SK-N-SH (cell line): ENCODE results near the gene LAPTM4A. TPM values are rescaled to one million over a fixed set of nuclear protein-coding genes. Genes with fewer than 3 reads are reported as not detected.

Experiments used
- CTCF ChIA-PET: fragments of 300-600, 350-600 bp; formaldehyde crosslinking; extraction: SDS; loops from one replicate; lab custom pipeline; 2021; lab: Yijun Ruan, JAX
- POLR2A ChIA-PET: fragments of 350-600 bp; sonication (Branson Sonifier 250); formaldehyde crosslinking; extraction: SDS; loops from one replicate; lab custom pipeline; 2020; ENCODE audit warnings: antibody characterized with exemption, inconsistent platforms; lab: Yijun Ruan, JAX
- DNase-seq: peaks from one replicate; pipeline ENCODE4 v3.0.0; 2012
- H2AFZ ChIP-seq: fragments of 200-600 bp; sonication (generic); 2 replicates; pipeline ENCODE4 v1.8.1; 2016; ENCODE audit warnings: antibody characterized with exemption, mild to moderate bottlenecking, low read depth
- H3F3A ChIP-seq: fragments of 200-600 bp; sonication (generic); replicated peaks from 2 replicates; pipeline ENCODE3; 2016; ENCODE audit warnings: antibody characterized with exemption, mild to moderate bottlenecking; ENCODE audit not compliant: insufficient read depth
- H3K27ac ChIP-seq, 2 experiments: fragments of 200-500 bp in 1 of 2; fragments of 200-600 bp in 1 of 2; sonication (Bioruptor generic) in 1 of 2; sonication (generic), shearing (Covaris generic) in 1 of 2; 2 replicates each; pipeline versions ENCODE4 v1.5.1 to v1.6.1; 2014 to 2016; ENCODE audit warnings: low read depth in 2 of 2, inconsistent platforms in 1 of 2, low read length in 1 of 2, mild to moderate bottlenecking in 1 of 2, mixed read lengths in 1 of 2
- H3K27me3 ChIP-seq: fragments of 200-600 bp; sonication (generic), shearing (Covaris generic); 2 replicates; pipeline ENCODE4 v1.6.1; 2016; ENCODE audit warnings: mixed run types; ENCODE audit not compliant: insufficient read depth
- H3K36me3 ChIP-seq, 2 experiments: fragments of 200-500 bp in 1 of 2; fragments of 200-600 bp in 1 of 2; sonication (Bioruptor generic) in 1 of 2; sonication (generic) in 1 of 2; replicated peaks in 1 of 2; 2 replicates each; pipeline versions ENCODE3 to v1.5.1; 2014 to 2016; ENCODE audit warnings: low read length in 1 of 2, mild to moderate bottlenecking in 1 of 2; ENCODE audit not compliant: insufficient read depth in 2 of 2, control insufficient read depth in 1 of 2
- H3K4me1 ChIP-seq, 2 experiments: fragments of 200-500 bp in 1 of 2; fragments of 200-600 bp in 1 of 2; sonication (Bioruptor generic) in 1 of 2; sonication (generic), shearing (Covaris generic) in 1 of 2; 2 replicates each; pipeline versions ENCODE4 v1.5.1 to v1.6.1; 2014 to 2016; ENCODE audit warnings: low read depth in 1 of 2, low read length in 1 of 2, mixed run types in 1 of 2; ENCODE audit not compliant: insufficient read depth in 2 of 2, control insufficient read depth in 1 of 2
- H3K4me2 ChIP-seq: fragments of 200-600 bp; sonication (generic), shearing (Covaris generic); 2 replicates; pipeline ENCODE4 v1.6.1; 2017; ENCODE audit warnings: mixed run types
- H3K4me3 ChIP-seq, 2 experiments: fragments of 200-500 bp in 1 of 2; fragments of 200-600 bp in 1 of 2; sonication (Bioruptor generic) in 1 of 2; sonication (generic), shearing (Covaris generic) in 1 of 2; 2 replicates each; pipeline versions ENCODE4 v1.5.1 to v1.8.1; 2014 to 2016; ENCODE audit warnings: low read depth in 2 of 2, inconsistent platforms in 1 of 2, low read length in 1 of 2, mild to moderate bottlenecking in 1 of 2, mixed read lengths in 1 of 2, moderate library complexity in 1 of 2
- H3K79me2 ChIP-seq: fragments of 200-600 bp; sonication (generic); 2 replicates; pipeline ENCODE4 v1.8.1; 2017; ENCODE audit warnings: mild to moderate bottlenecking; ENCODE audit not compliant: insufficient read depth
- H3K9ac ChIP-seq: fragments of 200-600 bp; sonication (generic); 2 replicates; pipeline ENCODE4 v1.6.1; 2017; ENCODE audit warnings: mixed run types
- H3K9me2 ChIP-seq: fragments of 200-600 bp; sonication (generic); 2 replicates; pipeline ENCODE4 v1.6.1; 2017; ENCODE audit warnings: mixed run types
- H3K9me3 ChIP-seq: fragments of 200-600 bp; sonication (generic); 2 replicates; pipeline ENCODE4 v1.6.1; 2017; ENCODE audit warnings: mixed run types, mild to moderate bottlenecking, moderate library complexity
- H4K20me1 ChIP-seq: fragments of 200-600 bp; sonication (generic); 2 replicates; pipeline ENCODE4 v1.6.1; 2017; ENCODE audit warnings: mild to moderate bottlenecking, mixed run types; ENCODE audit not compliant: insufficient read depth
- ELF1 ChIP-seq: IDR thresholded peaks from 2 replicates; pipeline ENCODE4 v1.4.0; 2012
- EP300 ChIP-seq, 2 experiments: IDR thresholded peaks; 2 replicates each; pipeline versions ENCODE4 v1.4.0 to v1.6.1; 2012; ENCODE audit warnings: borderline replicate concordance in 1 of 2, low read depth in 1 of 2, low read length in 1 of 2
- EZH2phosphoT487 ChIP-seq: fragments of 200-600 bp; sonication (generic); IDR thresholded peaks from 2 replicates; pipeline ENCODE4 v1.6.1; 2017; ENCODE audit warnings: low read depth, mixed run types, mild to moderate bottlenecking, antibody characterized with exemption, moderate library complexity, borderline replicate concordance
- FOSL2 ChIP-seq: IDR thresholded peaks from 2 replicates; pipeline ENCODE4 v1.4.0; 2012; ENCODE audit warnings: low read depth, mild to moderate bottlenecking, moderate library complexity, borderline replicate concordance
- FOXJ3 ChIP-seq: sonication (generic); formaldehyde crosslinking; IDR thresholded peaks from 2 replicates; pipeline ENCODE4 v1.5.1; 2020; ENCODE audit warnings: mild to moderate bottlenecking, missing genetic modification reagents
- FOXM1 ChIP-seq: IDR thresholded peaks from 2 replicates; pipeline ENCODE4 v1.4.0; 2012; ENCODE audit warnings: low read depth, mild to moderate bottlenecking
- JUND ChIP-seq: IDR thresholded peaks from 2 replicates; pipeline ENCODE4 v1.4.0; 2012
- MAX ChIP-seq: IDR thresholded peaks from 2 replicates; pipeline ENCODE4 v1.4.0; 2012; ENCODE audit warnings: low read depth
- MEF2A ChIP-seq: IDR thresholded peaks from 2 replicates; pipeline ENCODE4 v1.4.0; 2012; ENCODE audit warnings: low read depth, borderline replicate concordance
- MXI1 ChIP-seq: IDR thresholded peaks from 2 replicates; pipeline ENCODE4 v1.6.1; 2012; ENCODE audit warnings: mild to moderate bottlenecking, low read depth, low read length, improper control_type of control experiment
- NFIC ChIP-seq: IDR thresholded peaks from 2 replicates; pipeline ENCODE4 v1.4.0; 2012; ENCODE audit warnings: borderline replicate concordance
- POLR2AphosphoS5 ChIP-seq: IDR thresholded peaks from 2 replicates; pipeline ENCODE4 v1.6.1; 2012; ENCODE audit warnings: low read depth, low read length
- RFX5 ChIP-seq: IDR thresholded peaks from 2 replicates; pipeline ENCODE4 v1.6.1; 2012; ENCODE audit warnings: mild to moderate bottlenecking, improper control_type of control experiment, low read length
- RXRA ChIP-seq: IDR thresholded peaks from 2 replicates; pipeline ENCODE4 v1.4.0; 2012; ENCODE audit warnings: low read depth, mild to moderate bottlenecking, borderline replicate concordance
- SIN3A ChIP-seq: IDR thresholded peaks from 2 replicates; pipeline ENCODE4 v1.6.1; 2012; ENCODE audit warnings: low read depth, mild to moderate bottlenecking, low read length, moderate library complexity, borderline replicate concordance
- TAF1 ChIP-seq: IDR thresholded peaks from 2 replicates; pipeline ENCODE4 v1.6.1; 2012; ENCODE audit warnings: low read depth, mild to moderate bottlenecking, low read length, moderate library complexity, borderline replicate concordance
- TCF12 ChIP-seq: IDR thresholded peaks from 2 replicates; pipeline ENCODE4 v1.4.0; 2012
- TEAD4 ChIP-seq: IDR thresholded peaks from 2 replicates; pipeline ENCODE4 v1.4.0; 2012; ENCODE audit warnings: mild to moderate bottlenecking, borderline replicate concordance; ENCODE audit not compliant: insufficient read depth
- YY1 ChIP-seq: IDR thresholded peaks from 2 replicates; pipeline ENCODE4 v1.4.0; 2012; ENCODE audit warnings: low read depth, mild to moderate bottlenecking
- ZBTB33 ChIP-seq: IDR thresholded peaks from 2 replicates; pipeline ENCODE4 v1.4.0; 2012; ENCODE audit warnings: low read depth, borderline replicate concordance
- WGBS: methylation state at CpG from one replicate; pipeline ENCODE4 v1.1.6; 2017; ENCODE audit warnings: low lambda C conversion rate; 5-methylcytosine and 5-hydroxymethylcytosine counted together
- polyA plus RNA-seq, 3 experiments: library from polyadenylated mRNA; depleted of rRNA; stranded (reverse); fragments of >200 nt; gene quantifications; 2 replicates each; pipeline ENCODE4 v1.2.3, GENCODE V29; 2012
- TF ChIP-seq, protein P1 (sequence below): IDR thresholded peaks from 2 replicates; pipeline ENCODE4; 2012

Gene LAPTM4A
- polyA plus RNA-seq, 1 of the 3 experiments (the other 2 are of a cell fraction): 306 TPM

GRCh38 chr2:20091305-20091991 lies 40.0 kb upstream of the LAPTM4A start:
- no peaks in the 10 kb centered on the region for H3K9me2 ChIP-seq
- DNase-seq: no peak
- no peak overlapping the region for H3K4me3 ChIP-seq
- H3K9ac ChIP-seq: peak overlapping the region; percentile 23; the same call in 1 of the 2 replicates
- no peaks in the 10 kb centered on the region for H3K36me3 ChIP-seq
- ChIA-PET POLR2A (no interaction called here), CTCF (interaction anchor here (0.7 to 9.0 kb wide), 8 partner anchors 8 to 147 kb away, joined by 3 to 233 read pairs (median 4); partner anchors contain the start of gene MATN3)
- no peaks in the 10 kb centered on the region for H4K20me1 ChIP-seq
- WGBS: 41% methylated on average over 11 of the region's 11 CpGs
- peaks cover 14% of the 10 kb centered on the region for H3F3A ChIP-seq
- peaks cover 13 to 17% of the 10 kb centered on the region in 2 experiments; a peak in 2 of 4 replicates for H3K4me1 ChIP-seq
- peak overlapping the region; percentile 25 for H3K4me2 ChIP-seq
- TF ChIP-seq FOXM1: no peak
- TF ChIP-seq YY1: no peak
- peak; percentile 87 for TF ChIP-seq FOSL2
- TF ChIP-seq ELF1: peak; percentile 28; the same call in 1 of the 2 replicates
- TF ChIP-seq MXI1: no peak
- TF ChIP-seq, protein P1, sequence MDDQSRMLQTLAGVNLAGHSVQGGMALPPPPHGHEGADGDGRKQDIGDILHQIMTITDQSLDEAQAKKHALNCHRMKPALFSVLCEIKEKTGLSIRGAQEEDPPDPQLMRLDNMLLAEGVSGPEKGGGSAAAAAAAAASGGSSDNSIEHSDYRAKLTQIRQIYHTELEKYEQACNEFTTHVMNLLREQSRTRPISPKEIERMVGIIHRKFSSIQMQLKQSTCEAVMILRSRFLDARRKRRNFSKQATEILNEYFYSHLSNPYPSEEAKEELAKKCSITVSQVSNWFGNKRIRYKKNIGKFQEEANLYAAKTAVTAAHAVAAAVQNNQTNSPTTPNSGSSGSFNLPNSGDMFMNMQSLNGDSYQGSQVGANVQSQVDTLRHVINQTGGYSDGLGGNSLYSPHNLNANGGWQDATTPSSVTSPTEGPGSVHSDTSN: peak; percentile 75
- TF ChIP-seq TCF12: peak; percentile 89
- peak; percentile 38; the same call in 1 of the 2 replicates for TF ChIP-seq POLR2AphosphoS5
- TF ChIP-seq EZH2phosphoT487: no peak
- TF ChIP-seq EP300 (IDR thresholded peaks at IDR 0.05; ENCODE audit: borderline replicate concordance in 1 of 2, low read depth in 1 of 2, low read length in 1 of 2): peak in 1 of 2 experiments; percentile 83; a peak in 1 of 4 replicates
- TF ChIP-seq RFX5: no peak
- peak; percentile 85 for TF ChIP-seq NFIC
- peak; percentile 85 for TF ChIP-seq TEAD4
- no peak for TF ChIP-seq MEF2A
- no peak for TF ChIP-seq SIN3A
- TF ChIP-seq TAF1: no peak
- no peak for TF ChIP-seq FOXJ3 (CRISPR knock-in tag)
- peak; percentile 42; the same call in 1 of the 2 replicates for TF ChIP-seq ZBTB33
- TF ChIP-seq RXRA: peak; percentile 62; the same call in 1 of the 2 replicates
- TF ChIP-seq MAX: peak; percentile 79
- TF ChIP-seq JUND: peak; percentile 86
- H3K79me2 ChIP-seq: no peaks in the 10 kb centered on the region
- peak overlapping the region; percentile 70; the same call in 1 of the 2 replicates for H2AFZ ChIP-seq
- no peaks in the 10 kb centered on the region for H3K9me3 ChIP-seq
- peak overlapping the region in 1 of 2 experiments; percentile 74; a peak in 3 of 4 replicates for H3K27ac ChIP-seq
- H3K27me3 ChIP-seq: no peaks in the 10 kb centered on the region
